IPS DF 19.7 (cell line): ENCODE measurements around the gene GRK3.
A peak's percentile ranks its signal among the peaks of the same experiment; 100 is the strongest.

Experiments
- DNase-seq: peaks from one replicate; pipeline ENCODE4 v3.0.0-alpha.2; 2013; ENCODE audit warnings: low read depth, low spot score

GRK3 gene

DNA sequence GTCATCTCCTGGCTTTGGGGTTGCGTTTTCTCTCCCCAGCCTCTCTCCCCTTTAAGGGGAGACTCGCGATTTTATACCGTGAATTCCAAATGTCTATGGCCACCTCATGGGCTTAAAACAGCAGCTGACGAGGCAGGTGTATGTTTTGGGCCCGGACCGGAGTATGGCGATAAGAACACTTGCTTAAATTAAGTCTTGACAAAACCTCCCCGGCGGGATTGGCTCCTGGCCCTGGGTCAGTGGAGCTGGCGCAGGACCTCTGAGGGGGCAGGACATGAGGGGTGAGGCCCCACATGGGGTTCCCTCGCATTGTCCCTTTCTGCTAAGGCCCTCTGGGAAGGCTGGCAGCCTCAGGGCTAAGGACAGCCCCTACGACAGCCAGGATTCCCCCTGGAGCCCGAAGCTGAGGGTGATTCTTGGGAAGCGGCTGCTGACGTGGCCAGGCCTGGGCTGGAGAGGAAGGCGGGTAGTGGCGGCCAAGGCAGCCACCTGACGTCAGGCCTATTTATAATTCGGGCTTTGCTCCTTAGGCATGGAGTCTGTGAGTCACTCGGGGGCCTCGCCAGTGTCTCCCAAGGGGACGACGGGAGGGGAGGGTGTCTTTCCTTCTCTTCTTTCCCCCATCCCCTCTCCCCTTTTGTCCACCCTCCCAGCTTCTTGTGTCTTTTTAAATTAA, 190.2 kb downstream of the GRK3 start:
- no peak for DNase-seq

DNA sequence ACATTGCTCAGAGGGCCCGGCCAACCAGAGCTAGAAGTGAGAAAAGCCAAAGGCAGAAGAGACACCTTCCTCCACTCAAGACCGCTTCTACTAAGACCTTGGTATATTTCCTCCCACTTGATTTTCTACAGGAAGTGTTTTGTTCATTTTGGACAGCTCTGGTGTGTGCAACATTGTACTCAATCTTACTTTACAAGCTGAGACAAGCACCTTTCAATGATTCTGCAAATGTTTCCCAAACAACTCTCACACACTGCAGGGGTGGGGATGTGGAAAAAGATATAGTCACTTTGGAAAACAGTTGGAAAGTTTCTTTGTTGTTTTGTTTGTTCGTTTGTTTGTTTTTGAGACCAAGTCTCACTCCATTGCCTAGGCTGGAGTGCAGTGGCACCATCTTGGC, 193.2 kb downstream of the GRK3 start:
- no peak for DNase-seq

GRCh38 chr22:25758316-25758715, 193.8 kb downstream of the GRK3 start:
- DNase-seq: no peak

- no peak for DNase-seq
Observed at GRCh38 chr22:25759825-25760231, 195.4 kb downstream of the GRK3 start.

DNA sequence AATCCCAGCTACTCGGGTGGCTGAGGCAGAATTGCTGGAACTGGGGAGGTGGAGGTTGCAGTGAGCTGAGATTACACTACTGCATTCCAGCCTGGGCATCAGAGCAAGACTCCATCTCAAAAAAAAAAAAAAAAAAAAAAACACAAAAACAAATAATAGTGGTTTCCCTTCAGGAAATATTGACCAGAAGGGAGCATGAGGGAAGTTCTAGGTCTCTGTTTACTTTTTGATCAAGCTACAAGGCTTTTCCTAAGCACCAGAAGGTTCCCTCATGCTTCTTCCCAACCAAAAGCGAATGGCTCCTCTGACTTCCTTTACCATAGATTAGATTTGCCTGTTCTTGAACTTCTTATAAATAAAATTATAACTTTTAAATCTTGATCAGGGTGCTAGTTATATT, 195.8 kb downstream of the GRK3 start:
- DNase-seq: no peak

GRCh38 chr22:25760848-25761595, 196.5 kb downstream of the GRK3 start:
- DNase-seq: no peak

DNA sequence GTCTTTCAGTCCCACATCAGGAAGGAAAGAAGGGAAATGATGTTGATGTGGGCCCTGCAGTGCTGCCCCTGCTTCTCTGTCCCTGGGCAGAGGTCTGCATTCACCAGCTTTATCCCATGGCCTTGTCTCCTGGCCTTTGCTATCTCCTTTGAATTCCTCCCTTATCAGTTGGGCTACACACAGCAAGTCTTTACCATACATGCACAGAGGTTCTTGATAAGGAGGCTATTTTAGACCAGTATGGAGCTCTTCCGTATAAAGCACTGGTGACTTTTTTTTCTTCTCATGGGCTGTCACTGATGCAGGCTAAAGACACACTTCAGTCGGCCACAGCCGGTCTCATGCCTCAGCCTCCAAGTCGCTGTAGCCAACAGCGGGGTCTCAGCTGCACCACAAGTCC, 197.7 kb downstream of the GRK3 start:
- no peak for DNase-seq

DNA sequence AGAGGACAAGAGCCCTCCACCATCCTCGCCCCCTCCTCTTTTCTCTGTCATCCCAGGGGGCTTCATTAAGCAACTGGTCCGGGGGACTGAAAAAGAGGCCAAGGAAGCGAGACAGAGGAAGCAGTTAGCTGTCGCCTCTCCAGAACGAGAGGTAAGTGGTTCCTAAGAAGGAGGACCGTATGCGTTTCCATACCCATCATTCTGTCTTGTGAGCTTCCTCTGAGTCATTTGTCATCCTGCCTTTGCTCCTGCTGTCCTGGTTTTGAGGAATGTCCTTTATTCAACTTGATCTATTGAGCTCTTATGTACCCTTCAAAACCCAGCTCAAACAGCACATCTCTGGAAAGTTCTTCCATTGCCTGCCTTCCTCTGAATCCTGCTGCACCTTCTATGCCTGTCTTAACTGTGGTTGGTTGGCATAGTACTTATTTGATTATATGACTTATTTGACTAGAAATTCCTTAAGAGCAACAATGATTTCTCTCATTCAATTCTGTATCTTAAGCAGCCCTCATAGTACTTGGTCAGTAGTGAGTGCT, 198.8 kb downstream of the GRK3 start:
- no peak for DNase-seq

DNA sequence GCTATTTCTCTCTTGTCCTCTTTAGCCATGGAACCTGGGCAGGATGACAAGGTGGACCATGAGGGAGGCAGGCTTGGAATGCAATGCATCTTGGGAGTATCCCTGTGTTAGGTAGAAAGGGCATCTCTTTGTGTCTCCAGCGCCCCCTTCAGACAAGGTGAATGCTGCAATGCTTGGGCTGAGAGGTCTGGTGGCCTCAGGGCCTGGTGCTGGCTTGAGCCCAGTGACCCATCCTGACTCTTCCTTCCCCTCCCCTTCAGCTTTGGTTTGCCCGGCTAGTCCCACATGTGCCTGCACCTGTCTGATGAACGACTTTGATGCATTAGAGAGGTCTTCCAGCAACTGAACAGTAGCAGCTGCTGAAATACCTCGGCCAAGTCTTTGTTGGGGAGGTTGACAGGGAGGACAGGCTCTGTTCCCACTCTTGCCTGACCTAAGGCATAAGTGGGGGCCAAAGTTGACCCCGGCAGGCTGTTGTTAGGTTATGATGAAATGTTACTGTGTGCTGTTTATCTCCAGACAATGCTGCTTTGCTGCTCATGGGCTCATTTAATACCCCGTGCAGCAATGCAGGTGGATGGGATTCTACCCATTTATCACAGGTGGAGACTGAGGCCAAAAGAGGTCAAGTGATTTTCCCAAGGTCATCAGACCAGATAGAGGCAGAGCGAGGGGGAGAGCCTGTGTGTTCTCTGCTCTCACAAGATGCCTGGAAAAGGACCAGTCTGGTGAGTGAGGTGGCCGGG, 200.0 kb downstream of the GRK3 start:
- peak; percentile 42 for DNase-seq

DNA sequence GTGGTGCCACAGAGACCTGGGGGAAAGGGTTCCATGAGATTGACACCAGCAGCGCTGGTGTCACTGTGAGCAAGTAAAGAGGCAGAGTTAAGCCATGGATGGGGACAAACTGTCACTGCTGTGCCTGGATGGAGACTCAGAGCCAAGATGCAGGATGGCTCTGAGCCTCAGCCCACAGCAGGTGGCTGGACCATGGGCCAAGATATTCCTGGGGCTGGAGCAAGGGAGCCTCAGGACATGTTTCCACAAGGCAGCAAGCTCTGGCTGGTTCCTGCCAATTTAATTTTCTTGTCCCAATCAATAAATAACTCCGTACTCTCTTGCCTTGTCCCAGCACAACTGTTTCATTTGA, 200.5 kb downstream of the GRK3 start:
- DNase-seq: no peak

DNA sequence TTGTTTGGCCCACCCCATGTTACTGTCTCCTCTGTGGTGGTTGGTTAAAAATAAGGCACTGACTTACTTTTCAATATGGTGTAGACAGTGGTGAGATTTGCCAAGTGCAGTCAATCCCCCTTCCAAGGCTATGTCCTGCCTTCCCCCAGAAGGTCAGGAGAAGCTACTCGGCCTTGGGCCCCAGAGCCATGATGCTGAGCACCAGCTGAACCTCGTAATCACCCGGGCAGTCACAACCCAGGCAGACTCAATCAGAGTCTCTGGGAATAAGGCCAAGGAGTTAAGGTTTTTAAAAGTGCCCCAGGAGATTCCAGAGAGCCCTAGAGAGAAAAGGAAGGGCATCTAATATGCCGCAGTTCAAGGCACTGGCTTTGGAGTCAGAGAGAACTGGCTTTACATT, 201.3 kb downstream of the GRK3 start:
- no peak for DNase-seq

DNA sequence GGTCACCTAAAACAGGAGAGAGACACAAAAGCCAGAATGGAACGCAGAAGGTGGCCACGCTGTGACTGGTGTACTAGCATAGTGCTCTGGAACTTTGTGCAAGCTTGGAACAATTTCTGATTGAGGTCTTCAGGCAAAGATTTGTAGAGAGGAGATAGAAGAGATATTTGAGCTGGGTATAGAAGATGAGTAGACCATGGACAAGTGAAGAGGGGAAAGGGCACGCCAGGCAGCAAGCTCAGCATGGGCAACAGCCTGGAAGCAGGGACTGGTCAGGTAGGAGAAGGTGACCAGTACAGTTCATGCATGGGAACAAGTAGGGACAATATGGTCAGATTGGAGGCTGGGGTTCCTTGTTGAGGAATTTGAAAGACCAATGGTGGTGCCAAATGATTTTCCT, 201.9 kb downstream of the GRK3 start:
- DNase-seq: no peak

DNA sequence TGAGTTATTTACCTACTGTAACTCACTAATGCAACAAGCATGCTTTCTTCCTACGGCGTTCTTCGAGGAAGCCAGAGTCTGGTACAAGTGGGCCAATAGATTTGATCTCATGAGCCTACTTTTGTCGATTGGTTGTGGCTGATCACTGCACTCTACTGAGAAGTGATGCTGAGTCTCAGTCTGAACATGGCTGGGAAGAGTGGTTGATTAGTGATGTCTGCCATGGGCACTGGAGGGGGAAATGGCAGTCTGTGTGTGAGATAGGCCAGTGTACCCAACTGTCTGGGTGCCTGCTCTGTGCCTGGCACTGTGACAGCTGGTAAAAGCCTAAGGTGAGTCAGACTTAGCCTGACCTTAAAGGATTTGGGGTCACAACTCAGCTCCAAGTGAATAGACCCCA, 205.9 kb downstream of the GRK3 start:
- DNase-seq: no peak

DNA sequence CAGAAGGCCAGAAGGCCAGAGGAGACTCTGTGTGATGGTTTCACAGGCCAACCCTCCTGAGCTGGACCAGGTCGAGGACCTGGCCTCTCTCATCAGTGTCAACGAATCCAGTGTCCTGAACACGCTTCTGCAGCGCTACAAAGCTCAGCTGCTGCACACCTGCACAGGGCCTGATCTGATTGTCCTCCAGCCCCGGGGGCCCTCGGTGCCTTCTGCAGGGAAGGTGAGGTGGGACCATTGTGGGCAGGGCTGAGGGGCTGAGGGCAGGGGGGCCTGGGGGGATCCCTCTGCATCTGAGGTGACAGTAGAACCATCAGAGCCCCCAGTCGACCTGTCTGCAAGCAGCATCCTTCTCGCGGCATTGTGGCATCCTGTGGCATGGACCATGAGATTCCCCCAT, 207.8 kb downstream of the GRK3 start:
- no peak for DNase-seq

GRCh38 chr22:25774575-25775026, 210.1 kb downstream of the GRK3 start:
- DNase-seq: no peak

DNA sequence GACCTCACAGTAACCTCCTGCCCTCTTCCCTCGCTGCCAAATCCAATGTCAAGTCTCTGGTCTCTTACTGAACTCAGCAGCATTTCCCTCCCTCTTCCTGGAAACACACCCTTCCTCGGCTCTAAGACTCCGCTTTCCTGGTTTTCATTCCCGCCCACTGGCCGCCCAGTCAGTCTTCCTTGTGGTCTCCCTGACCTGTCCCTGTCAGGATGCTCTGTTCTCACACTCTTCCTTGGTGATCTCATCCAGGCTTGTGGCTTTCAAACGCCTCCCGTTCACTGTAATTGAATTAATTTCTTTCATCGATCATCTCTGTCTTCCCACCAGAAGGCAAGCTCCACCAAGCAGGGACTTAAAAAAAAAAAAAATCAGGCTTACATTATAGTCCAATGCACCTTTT, 211.1 kb downstream of the GRK3 start:
- no peak for DNase-seq

DNA sequence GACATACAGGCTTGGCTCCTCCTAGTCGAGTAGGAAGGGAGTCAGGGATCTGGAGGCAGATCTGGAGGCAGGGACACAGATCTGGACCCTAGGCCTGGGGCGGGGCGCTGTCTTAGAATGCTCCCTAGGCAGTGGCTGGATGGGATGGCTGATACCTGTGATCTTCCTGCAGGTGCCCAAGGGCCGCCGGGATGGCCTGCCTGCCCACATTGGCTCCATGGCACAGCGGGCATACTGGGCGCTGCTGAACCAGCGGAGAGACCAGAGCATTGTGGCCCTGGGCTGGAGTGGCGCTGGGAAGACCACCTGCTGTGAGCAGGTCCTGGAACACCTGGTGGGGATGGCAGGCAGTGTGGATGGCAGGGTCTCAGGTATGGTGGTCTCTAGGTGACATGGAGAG, 212.9 kb downstream of the GRK3 start:
- DNase-seq: no peak

GRCh38 chr22:25777870-25778269, 213.4 kb downstream of the GRK3 start:
- no peak for DNase-seq
